Amniotic stem cell (primary cell): ENCODE measurements around the gene LAMB3.
"Not testable (repeated sequence)": the region's sequence is repeated elsewhere in the genome, so short reads cannot be mapped to it uniquely, and the experiment has no call there.

ENCODE experiments used
- DNase-seq: peaks from one replicate; lab custom pipeline; 2025; lab: John Stamatoyannopoulos, UW

LAMB3 gene

DNA sequence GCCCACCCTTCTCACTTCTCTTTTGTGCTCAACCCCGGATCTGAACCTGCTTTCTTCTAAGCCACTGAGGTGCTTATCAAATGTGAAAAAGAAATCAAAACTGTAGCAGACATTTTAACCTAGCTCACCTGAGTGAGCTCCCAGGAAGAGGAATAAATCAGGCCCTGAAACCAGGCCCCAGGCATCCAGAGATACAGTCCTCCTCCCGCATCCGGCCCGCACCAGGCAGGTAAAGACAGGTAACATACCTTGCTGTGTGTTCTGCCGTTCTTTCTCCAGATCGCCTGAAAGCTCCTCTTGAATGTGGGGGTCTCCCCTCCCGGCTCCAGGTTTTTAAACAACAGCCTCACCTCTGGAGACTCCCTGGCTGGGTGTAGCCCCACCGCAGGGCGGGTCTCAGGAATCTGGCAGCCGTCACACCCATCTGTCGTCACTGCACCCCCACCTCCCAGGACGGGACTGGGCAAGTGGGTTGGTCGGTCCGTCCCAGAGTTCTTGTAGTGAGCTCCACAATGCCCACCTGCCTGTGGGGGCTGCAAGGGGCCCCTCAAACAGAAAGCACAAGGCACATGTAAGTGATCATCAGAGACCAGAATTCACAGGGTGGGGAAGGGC is at the start of gene LAMB3:
Gene LAMB3, minus strand, starts transcription at position 305 of the 615 bp plus-strand sequence. CDS start 1,481 bp downstream, outside the sequence.
- DNase-seq, result no peak

DNA sequence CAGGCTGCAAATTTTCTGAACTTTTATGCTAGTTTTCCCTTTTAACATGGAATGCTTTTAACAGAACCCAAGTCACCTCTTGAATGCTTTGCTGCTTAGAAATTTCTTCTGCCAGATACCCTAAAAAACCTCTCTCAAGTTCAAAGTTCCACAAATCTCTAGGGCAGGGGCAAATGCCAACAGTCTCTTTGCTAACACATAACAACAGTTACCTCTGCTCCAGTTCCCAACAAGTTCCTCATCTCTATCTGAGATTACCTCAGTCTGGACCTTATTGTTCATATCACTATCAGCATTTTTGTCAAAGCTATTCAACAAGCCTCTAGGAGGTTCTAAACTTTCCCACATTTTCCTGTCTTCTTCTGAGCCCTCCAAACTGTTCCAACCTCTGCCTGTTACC is 48.5 kb upstream of the LAMB3 start:
- DNase-seq, result not testable (repeated sequence)

DNA sequence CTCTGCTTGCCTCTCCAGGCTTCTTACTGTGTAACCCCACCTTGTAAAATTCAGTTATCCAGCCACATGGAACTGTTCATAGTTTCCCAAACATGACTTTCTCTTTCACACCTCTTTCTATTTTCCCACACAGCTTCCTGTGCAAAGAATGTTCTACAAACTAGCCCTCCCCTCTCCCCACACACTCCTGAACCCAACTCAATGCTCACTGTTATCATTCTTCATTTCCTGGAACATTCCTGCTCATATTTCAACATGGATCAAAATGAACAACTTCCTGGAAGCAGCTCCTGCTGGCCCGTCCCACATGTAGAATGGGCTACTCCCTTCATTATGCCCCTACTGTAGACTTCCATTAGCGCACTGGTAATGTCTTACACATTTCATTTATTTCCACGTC is 44.9 kb upstream of the LAMB3 start:
- no peak for DNase-seq

DNA sequence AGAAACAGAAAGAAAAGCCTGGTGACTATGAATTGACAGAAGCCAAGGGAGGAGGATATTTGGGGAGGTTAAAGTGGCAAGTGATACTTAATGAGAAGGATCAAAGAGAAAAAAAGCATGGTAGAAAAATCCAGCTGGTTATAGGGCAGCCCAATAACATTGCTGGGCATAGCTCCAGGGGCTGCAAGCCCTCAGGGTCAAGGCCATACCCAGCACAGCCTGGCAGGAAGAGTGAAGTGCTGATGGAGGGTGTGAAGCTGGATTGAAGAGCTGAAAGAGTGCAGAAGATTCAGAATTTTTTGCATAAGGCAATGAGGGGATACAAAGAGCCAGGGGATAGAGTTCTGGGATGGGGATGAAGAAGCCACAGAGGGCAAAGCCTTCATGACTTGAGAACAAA is 44.4 kb upstream of the LAMB3 start:
- DNase-seq, result no peak

DNA sequence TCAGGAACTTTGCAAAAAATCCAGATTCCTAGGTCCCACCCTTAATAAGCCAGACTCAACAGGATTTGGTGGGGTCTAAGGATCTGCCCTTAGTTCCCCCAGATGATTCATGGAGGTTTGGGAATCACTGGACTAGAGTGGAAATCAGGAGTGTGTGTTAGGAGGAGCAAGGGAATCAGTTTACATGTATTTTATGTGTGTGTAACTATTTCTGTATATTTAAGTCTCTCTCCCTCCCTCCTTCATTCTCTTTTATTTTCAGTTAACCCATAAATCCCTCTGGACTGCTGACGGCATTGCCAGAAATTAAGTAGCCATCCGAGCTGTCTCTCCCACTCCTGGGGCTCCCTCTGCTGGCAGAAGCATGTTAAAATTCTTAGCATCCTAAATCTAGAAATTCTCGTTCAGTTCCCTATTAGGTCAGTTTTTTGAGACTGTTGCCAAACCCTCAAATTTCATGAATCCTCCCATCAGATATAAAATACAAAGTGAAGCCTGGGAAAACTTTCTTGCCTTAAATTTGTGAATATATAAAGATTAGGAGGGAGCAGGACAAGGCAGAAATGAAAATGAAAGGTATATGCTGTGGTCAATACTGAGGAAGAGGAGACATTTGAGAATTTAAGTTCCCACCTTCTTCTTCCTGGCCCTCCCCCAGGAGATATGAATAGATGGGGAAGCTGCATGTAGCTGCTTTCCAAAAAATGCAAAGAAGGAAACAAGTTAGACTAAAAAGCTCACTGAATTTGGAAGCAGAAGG is 40.7 kb upstream of the LAMB3 start:
- DNase-seq, result peak; percentile 70

DNA sequence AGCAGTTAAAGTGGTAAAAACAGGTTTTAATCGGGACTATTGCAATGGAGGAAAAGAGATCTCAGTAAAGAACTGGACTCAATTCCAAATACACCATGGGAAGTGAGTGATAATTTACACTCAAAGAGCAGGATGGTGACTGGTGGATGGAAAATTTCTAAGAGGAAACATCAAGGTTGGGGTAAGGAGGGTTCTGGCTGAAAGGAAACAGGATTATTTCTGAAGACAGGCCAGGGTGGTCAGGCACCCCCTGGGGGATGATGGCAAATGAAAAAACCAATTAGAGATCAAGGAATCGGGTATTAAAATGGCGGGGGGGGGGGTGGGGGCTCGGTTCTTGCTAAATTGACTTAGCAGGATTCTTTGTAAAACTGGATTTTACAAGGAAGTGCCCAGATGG is 40.1 kb upstream of the LAMB3 start:
- DNase-seq, result no peak

DNA sequence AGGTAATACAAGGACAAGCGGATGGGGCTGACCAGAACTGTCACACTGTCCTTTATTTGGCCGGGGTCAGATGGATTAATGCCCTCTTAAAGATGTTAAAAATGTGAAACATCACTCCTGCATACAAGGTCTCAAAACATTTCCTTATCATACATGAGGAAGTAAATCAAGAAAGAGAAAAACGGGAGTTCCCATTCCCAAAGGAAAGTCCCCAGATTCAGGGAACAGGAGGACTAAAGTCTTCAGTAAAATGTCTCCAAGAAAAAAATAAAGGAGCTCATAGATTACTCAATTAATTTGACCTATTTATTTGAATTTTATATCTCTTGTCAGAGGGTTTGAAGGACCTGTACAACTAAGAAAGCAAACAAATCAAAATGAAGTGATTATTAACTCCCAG is 39.0 kb upstream of the LAMB3 start:
- DNase-seq, result no peak

DNA sequence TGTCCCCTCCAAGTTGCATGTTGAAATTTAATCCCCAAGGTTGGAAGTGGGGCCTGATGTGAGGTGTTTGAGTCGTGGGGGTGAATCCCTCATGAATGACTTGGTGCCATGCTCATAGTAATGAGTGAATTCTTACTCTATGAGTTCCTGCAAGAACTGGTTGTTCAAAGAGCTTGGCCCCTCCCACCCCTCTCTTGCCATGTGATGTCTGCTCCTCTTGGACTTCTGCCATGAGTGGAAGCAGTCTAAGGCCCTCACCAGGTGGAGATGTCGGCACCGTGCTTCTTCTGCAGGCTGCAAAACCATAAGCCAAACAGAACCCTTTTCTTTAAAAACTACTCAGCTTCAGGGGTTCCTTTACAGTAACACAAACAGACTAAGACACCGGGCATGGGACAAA is 37.3 kb upstream of the LAMB3 start:
- DNase-seq, result no peak

DNA sequence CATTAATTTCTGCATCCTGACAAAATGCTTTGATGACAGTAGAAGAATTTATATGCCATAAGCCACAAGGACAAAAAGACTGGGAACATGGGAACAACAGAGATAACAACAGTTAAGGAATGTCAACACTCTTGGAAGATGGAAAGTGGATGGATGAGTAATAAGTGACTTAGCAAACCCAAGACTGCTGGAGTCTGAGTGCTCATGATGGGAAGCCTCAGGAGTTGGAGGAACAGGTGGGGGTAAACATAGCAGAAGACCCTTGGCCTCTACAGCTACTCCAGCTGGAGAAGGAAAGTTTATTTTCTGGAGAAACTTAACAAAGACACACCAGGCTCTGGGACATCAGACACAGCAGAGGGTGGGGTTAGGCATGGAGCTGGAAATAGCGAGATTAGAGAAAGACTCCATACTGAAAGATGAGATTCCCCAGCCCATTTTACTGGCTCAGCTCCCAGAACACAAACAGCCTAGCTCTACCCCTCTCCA is 36.6 kb upstream of the LAMB3 start:
- no peak for DNase-seq

DNA sequence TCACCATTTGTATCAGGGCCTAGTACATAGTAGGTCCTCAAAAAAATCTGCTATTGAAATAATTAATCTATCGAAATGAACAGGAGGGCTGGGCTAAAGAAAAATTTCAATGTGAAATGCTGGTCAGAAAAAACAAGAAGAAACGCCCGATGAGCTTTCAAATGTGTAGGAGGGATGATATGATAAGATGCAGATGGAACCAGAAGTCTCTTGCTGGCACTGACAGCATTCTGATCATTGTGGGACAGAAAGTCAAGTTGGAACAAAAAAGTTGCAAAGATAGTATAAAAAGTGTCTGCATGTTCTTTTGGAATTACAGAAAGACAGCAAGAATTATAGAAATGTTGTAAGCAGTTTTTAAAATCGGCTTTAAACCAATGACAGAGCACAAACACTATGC is 34.1 kb upstream of the LAMB3 start:
- DNase-seq, result no peak

DNA sequence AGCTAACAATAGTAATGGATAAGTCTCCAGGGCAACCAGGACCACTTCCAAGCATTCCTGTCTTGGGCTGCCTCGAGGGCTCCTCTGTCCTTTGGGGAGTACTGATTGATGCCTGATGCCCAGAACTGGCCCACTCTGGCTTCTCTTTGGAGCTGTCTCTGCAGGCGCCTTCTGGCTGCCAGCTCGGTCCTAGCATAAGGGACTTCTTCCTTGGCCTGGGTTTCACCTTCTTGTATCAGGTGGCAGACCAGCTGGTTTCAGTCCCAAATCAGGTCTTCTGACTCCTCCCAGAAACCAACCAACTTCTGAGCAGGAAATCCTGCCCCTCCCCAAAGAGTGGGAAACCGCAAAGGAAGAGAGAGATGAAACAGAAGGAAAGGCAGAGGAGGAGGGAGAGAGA is 33.6 kb upstream of the LAMB3 start:
- DNase-seq, result no peak

DNA sequence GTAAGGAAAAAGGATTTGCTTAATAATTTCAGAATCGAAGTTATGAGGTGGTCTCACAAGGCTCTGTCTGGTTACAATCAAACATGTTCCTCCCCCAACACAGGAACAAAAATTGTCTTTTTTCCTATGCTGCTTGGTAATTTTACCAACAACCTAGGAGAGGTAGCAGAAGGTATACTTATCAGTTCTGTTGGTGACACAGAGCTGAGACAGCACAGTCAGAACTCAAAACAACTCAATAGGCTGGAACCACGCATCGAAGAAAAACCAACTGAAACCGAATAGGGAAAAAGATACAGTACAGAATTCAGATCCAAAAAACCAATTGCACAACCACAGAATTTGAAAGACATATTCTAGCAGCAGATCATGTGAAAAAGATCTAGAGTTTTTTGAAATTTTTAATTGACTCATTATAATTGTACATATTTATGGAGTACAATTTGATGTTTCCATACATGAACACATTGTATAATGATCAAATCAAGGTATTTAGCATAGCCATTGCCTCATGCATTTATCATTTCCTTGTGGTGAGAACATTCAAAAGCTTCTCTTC is 26.8 kb upstream of the LAMB3 start:
- DNase-seq, result no peak

DNA sequence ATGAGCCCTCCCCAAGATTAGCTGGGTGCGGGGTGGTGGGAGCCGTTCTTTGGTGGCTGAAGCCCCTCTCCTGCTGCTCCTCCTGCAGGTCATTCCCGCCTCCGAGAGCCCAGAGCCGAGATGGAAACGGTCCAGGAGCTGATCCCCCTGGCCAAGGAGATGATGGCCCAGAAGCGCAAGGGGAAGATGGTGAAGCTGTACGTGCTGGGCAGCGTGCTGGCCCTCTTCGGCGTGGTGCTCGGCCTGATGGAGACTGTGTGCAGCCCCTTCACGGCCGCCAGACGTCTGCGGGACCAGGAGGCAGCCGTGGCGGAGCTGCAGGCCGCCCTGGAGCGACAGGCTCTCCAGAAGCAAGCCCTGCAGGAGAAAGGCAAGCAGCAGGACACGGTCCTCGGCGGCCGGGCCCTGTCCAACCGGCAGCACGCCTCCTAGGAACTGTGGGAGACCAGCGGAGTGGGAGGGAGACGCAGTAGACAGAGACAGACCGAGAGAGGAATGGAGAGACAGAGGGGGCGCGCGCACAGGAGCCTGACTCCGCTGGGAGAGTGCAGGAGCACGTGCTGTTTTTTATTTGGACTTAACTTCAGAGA is 23.4 kb upstream of the LAMB3 start:
- DNase-seq, result no peak

DNA sequence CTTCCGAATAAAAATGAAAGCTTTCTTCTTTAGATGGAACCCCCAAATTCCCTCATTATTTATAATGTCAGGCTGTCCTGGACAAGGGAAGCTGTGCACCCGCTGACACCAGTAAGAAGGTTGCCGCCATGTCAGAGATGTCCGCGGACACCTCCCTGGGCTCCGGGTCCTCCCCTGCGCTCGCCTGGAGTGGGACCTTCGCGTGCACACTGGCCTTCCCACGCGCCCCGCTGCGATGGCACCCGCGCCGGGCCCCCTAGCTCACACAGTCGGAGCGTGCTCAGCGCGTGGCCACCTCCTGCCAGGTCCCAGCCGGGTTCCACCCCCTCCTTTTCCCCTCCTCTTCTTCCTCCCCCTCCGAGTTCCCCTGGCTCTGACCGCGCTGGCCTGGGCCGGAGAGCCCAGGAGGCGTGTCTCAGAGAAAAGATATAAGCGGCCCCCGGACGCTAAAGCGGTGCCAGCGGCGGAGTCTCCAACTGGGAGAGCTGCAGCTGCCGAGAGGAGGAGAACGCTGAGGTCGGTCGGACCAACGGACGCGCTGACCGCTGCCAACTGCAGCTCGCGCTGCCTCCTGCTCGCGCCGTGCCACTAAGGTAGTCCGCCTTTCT is 22.8 kb upstream of the LAMB3 start, which contains the start of gene G0S2:
Gene G0S2, plus strand, starts transcription at position 456 of the 608 bp plus-strand sequence. CDS start 273 bp downstream, outside the sequence.
- DNase-seq, result peak; percentile 33

DNA sequence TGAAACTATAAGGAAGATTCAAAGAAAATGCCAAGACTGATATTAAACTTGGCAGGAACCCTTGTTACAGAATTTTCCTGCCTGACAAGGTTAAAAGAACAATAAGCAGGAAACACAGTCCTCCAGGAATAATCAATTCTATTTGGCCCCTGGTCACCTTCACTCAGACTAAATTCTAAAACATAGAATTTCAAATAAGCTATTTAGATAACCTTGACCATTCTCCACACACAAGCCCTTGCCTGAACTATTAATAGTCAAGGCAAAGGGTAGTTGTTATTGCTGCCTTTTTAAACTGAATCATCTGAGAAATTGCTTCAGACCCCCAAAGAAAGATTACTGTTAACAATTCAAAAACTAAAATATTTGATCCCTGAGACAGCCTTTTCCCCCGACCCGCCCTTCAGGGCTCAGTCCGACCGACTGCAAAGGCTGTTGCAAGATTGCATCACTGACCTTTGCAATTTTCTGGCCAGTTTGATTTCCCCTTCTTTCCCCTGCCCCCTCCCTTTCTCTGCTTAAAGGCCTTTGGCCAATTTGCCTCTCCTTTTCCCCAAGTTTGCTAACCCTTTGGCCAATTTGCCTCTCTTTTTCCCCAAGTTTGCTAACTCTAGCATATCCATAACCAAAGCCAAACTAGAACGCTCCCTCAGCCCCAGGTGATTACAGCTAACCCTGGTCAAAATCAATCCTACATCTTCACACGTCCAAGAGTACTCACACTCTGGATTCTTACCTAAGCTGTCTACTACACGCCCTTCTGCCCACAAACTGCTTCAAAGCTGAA is 21.6 kb upstream of the LAMB3 start:
- DNase-seq, result no peak

DNA sequence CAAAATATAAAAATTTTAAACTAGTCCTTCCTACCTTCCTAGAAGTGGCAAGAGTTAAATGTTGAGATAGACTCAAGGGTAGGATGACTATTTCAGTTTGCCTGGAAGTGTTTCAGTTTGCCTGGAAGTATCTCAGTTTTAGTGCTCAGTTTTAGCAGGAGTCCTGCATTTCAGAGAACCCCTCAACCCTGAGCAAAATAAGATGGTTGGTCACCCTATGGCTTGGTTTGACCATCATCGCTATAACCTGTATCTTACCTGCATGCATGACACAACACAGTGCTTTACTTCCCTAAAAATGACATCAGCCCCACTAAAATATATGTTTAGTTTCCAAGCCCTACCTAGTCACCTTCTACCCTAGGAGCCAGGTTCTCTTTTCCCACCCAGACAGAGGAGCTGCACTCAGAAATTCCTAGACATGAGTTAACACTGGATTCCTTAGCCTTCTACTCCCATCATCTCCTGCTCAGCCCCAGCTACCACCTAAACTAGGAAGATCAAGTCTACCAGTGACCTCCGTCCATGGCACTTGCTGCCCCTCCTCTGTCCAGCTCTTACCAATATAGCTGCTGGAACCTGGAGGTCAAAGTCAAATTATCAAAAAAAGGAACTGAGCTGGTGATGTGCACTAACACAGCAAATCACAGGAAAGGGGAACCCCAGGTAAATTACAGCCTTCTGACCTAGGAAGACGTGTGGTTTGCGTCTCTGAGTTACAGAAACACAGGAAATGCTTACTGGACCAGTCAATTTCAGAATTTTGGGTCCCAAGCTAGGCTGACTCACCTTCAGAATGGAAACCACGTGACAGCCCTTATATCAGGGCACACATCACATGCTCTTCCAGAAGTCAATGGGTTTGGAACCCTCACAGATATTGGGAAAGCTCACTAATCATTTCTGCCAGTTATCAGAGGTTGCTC is 20.7 kb upstream of the LAMB3 start:
- no peak for DNase-seq

DNA sequence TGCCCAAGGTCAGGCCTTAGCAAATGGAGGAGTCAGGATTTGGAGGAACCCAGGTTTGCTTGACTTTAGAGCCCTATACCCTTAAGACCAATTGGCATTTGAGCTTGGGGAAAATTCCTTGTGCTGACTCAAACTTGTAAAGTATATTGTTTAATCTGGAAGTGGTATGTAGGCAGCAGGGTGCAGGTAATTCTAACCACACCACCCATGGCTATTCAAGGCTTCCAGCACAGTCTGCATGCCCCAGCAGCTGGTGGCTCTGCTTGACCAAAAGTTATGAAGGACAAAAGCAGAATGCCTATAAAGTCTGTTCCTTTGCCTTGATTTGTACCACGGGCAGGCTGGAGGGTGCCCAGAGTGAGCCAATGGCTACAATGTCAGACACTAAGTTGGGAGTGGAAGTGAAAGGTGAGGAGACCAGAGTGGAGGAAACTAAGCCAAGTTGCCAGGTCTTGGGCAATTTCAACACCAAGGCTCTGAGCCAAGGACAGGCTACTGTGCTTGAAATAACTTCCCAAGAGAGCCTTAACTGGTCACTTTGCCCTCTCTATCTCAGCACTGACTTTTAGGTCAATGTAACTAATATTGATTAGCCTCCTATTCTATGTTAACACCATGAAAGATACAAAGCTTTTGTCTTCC is 18.3 kb upstream of the LAMB3 start:
- no peak for DNase-seq

DNA sequence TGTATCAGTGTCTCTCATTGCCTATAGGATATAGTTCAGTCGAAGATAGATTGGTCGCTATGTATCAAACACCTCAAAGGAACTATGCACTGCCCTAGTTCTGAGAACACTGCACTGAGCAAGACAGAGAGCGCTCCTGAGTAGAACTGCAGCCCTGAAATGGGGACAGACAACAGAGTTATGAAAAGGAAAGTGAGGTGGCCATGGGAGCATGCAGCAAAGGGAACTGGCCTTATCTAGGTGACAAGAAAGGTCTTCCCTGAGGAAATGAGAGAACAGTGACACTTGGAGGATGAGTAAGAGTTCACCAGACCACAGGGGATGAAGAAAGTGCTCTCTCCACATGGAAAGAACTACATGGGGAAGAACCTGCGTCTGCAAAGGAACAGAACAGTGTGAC is 15.5 kb upstream of the LAMB3 start:
- no peak for DNase-seq

DNA sequence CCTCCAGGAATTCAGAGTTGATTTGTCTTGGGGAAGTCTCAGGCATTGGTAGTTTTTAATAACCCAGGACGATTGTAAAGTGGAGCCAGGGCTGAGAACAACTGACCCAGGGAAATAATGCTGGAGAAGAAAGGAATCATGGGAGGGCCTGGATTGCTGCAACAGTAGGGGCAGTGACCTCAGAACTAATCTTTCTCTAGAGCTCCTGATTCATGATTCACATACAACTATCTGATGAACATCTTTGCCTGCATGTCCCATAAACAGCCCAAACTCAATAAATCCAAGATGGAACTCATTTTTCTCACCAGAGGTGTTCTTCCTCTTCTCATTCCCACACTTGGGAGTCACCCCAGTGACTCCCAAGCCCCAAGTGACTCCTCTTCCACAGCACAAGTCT is 14.9 kb upstream of the LAMB3 start:
- no peak for DNase-seq

DNA sequence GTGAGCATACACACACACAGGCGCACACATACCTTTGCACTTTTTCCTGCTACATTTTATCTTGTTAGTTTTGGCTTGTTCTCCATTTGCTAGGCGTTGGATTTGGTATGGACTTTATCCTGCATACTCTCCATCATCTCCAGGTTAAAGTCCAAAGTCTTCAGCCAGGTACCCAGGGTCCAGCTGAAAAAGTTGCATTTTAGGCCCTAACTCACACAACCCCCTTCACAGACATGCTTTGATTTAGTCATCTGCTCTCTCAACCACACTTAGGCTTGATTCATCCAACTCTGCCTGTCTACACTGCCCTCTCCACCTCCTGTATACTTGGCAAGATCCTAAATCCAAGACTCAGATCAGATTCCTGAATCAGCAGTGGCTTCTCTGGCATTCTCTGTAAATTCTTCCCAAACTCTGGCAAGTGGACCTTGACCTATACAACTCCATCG is 10.7 kb upstream of the LAMB3 start:
- no peak for DNase-seq
